ENCODE data around the gene MACIR.

Gene MACIR

DNA sequence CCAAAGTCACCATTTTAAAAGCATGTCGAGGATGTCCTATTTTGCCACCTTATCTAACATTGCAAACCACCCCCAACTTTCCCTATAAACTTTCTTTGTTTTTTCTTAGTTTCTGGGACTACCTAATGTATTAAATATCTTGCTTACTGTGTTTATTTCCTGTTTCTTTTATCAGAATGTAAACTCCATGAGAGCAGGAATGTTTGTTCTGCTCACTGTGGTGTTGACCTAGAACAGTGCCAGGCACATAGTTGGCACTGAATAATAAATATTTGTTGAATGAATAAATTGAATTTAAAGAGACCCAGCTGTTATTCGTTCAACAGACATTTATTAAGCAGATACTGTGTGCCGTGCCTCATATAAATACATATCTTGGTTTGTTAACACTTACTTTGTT, 35.2 kb downstream of the MACIR start:
- no peak for DNase-seq

- no peak for DNase-seq
Measured at GRCh38 chr5:103294906-103295305, 36.3 kb downstream of the MACIR start.

- no peak for DNase-seq
Measured at GRCh38 chr5:103295424-103295823, 36.9 kb downstream of the MACIR start.

- DNase-seq = no peak
Measured at GRCh38 chr5:103295871-103296270, 37.3 kb downstream of the MACIR start.

DNA sequence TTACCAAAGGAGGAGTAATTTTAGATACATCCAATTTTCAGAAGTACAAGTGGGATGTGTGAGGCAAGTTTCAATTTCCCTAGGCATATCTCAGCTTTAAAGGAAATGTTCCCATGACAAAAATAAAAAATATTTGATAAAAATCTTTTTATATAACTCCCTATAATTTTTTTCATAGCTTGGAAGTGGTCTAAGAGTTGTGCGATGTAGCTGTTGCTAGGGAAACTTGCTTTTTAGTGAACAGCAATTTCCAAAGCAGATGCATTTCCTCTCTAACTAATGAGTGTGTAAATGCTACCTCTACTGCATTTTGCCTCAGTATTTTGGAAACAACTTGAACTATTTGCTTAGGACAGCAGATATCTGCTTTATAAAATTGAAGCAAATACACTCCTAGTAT, 39.6 kb downstream of the MACIR start:
- no peak for DNase-seq

DNA sequence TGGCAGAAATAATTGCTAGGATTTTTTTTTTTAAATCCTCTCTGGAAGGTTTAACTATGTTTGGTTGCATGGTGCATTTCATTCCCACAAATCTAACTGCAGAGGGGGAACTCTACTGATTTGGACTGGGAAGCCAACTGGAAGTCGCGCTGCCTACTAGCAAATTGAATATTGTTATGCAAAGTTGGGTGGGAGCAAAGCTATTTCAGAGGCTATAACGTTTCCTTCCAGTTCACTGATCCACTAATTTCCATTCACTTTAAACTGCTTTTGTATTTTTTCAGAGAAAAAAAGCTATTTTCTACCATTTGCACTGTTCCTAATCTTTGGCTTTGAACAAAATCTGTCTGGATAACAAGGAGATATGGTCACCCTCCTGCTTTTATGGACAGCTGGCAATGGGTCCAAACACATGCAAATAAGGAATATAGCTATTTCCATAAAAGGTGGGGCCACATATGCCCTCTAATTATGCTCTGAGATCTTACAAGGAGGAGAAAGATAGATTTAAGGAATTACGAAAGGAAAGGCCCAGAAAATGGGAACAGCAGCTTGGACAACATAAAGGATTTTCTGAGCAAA, 40.1 kb downstream of the MACIR start:
- DNase-seq = no peak

GRCh38 chr5:103305809-103306208, 47.2 kb downstream of the MACIR start:
- no peak for DNase-seq

DNA sequence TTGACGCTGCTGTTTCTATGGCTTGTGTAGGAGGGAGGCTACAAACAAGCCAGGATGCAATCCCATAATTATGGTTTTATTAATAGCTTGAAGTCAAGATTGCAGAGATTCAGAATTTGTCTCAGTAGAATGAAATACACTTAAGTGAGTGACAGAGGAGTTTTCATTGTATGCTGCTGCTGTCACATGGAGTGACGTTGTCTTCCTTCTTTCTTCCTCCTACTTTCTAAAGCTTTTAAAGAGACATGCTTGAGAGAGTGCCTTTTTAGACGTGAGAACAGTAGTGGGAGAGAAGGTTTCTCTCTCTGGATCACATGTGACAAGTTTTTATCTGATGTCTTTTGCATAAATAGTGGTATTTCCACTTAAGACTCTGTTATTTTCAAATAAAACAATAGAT, 48.9 kb downstream of the MACIR start:
- DNase-seq = no peak

- DNase-seq = no peak
Measured at GRCh38 chr5:103308774-103309173, 50.2 kb downstream of the MACIR start.

- DNase-seq = no peak
Measured at GRCh38 chr5:103313056-103313455, 54.5 kb downstream of the MACIR start.

DNA sequence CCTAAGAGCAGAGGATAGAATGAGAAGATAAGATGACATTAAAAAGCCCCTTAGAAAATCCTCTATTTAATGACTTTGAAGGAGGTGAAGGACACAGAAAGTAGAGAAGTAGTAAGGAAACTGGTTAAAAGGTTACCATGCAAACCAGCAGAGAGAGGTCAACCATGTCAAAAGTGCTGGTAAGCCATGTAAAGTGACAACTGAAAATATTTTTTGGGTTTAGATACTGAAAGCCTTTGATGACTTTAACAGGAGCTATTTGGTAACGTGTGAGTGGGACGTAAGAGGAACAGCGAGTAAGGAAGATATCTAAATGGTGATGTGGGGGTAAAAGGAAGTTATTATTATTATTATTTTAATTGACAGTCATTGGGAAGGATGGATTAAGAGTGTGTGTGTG, 56.9 kb downstream of the MACIR start:
- no peak for DNase-seq

DNA sequence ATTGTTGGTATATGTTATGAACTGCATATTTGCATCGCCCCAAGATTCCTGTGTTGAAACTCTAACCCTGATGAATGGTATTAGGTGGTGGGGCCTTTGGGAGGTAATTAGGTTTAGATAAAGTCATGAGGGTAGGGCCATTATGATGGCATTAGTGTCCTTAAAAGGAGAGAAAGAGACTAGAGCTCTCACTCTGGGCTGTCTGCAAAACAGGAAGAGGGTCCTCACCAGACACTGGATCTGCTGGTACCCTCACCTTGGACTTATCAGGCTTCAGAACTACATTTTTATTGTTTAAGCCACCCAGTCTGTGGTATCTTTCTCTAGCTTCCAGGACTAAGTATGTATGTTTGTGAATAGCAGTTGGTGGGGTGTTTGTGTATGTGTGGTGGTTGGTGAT, 68.9 kb downstream of the MACIR start:
- no peak for DNase-seq

DNA sequence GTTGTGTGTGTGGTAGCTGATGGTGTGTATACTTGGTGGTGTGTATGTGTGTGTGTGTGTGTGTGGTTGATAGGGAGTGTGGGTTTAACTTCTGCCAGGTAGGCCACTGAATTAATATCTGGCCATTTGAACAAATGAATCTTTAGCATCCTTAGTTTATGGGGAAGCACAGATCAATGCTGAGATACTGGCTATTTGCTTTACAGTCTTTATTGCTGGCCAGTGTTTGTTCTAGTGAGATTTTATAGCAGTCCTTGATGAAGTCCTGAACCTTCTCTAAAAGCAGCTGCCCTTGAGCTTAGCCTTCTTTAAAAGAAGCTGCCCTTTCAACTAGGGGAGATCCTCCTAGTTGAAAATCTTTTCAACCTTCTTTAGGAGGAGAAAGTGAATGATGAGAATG, 69.3 kb downstream of the MACIR start:
- DNase-seq = no peak

Data from T1000 (cell line).